H1 (cell line): ENCODE results near the gene BIK. TPM values are rescaled to one million over a fixed set of nuclear protein-coding genes. Genes with fewer than 3 reads are reported as not detected.

Experiments
- CBX5 ChIP-seq: fragments of 300-800, 300-1000 bp; sonication (generic); IDR thresholded peaks from 2 replicates; pipeline ENCODE4 v1.7.1; 2016; ENCODE audit warnings: antibody characterized with exemption, low read length, low read depth
- KDM4A ChIP-seq: IDR thresholded peaks from one replicate; pipeline ENCODE4 v1.7.1; 2012; ENCODE audit warnings: low read depth, mild to moderate bottlenecking, moderate library complexity, low read length, inconsistent platforms; ENCODE audit not compliant: severe bottlenecking
- POLR2A ChIP-seq, 2 experiments: IDR thresholded peaks; 1 replicate in 1 of 2; 2 replicates in 1 of 2; pipeline ENCODE4 v1.6.1; 2011; ENCODE audit warnings: low read depth in 2 of 2, low read length in 2 of 2, mild to moderate bottlenecking in 2 of 2; ENCODE audit errors: control extremely low read depth in 1 of 2
- RAD21 ChIP-seq, 2 experiments: IDR thresholded peaks in 1 of 2; conservative IDR thresholded peaks in 1 of 2; 2 replicates each; pipeline ENCODE4 v1.6.1; 2011; ENCODE audit warnings: low read depth in 2 of 2, low read length in 2 of 2, improper control_type of control experiment in 1 of 2, inconsistent platforms in 1 of 2, mild to moderate bottlenecking in 1 of 2, moderate library complexity in 1 of 2
- SIRT6 ChIP-seq: IDR thresholded peaks from one replicate; pipeline ENCODE4 v1.7.1; 2012; ENCODE audit warnings: low read length, inconsistent platforms
- TAF7 ChIP-seq: optimal IDR thresholded peaks from 2 replicates; pipeline ENCODE3; 2011; ENCODE audit warnings: low read depth, mild to moderate bottlenecking, inconsistent platforms, low read length, moderate library complexity, borderline replicate concordance
- TEAD4 ChIP-seq: IDR thresholded peaks from 2 replicates; pipeline ENCODE4 v1.6.1; 2012; ENCODE audit warnings: low read depth, low read length, inconsistent platforms, mixed read lengths
- polyA plus RNA-seq, 7 experiments: library from polyadenylated mRNA; depleted of rRNA in 3 of 7; stranded (reverse) in 5 of 7; unstranded in 2 of 7; fragments of >200 nt in 5 of 7; fragments of 200-250 nt in 2 of 7; gene quantifications; 1 replicate in 5 of 7; 2 replicates in 1 of 7; 4 replicates in 1 of 7; pipeline versions ENCODE4 v1.2.1 to v1.2.3, GENCODE V29; 2011 to 2013; ENCODE audit warnings: missing spikeins in 2 of 7, mixed read lengths in 2 of 7
- total RNA-seq: library from RNA; stranded (reverse); fragmentation: NEBNext Ultra II Directional; extraction: Animal tissue kit (Norgen Biotek cat#: 25700); gene quantifications from 2 replicates; pipeline ENCODE4 v1.2.1, GENCODE V29; 2021
- TF ChIP-seq, protein P1 (sequence below): IDR thresholded peaks from 2 replicates; pipeline ENCODE4 v1.6.1; 2012; ENCODE audit warnings: inconsistent platforms

The BIK gene
- total and polyA plus RNA-seq, 2 of the 8 experiments (the other 6 are each of a cell fraction or from before 2014, with no cell fraction given): 3.3 to 5.5 TPM

GRCh38 chr22:43152357-43153071, 42.0 kb downstream of the BIK start (continued):
- TF ChIP-seq RAD21 (IDR thresholded peaks at IDR 0.05 in 1 of 2, conservative IDR thresholded peaks at IDR 0.05 in 1 of 2; ENCODE audit: low read depth in 2 of 2, low read length in 2 of 2) (no peak), TAF7 (no peak), TEAD4 (no peak), CBX5 (no peak), POLR2A (IDR thresholded peaks at IDR 0.05; ENCODE audit: control extremely low read depth in 1 of 2, low read depth in 2 of 2, low read length in 2 of 2) (no peak), SIRT6 (no peak), KDM4A (no peak)
- TF ChIP-seq, protein P1, sequence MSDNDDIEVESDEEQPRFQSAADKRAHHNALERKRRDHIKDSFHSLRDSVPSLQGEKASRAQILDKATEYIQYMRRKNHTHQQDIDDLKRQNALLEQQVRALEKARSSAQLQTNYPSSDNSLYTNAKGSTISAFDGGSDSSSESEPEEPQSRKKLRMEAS: no peak
